ENCODE results near the gene AASS. TPM values are rescaled to one million over a fixed set of nuclear protein-coding genes. Genes with fewer than 3 reads are reported as not detected.

AASS gene
- total RNA-seq, 1 experiment from 2014 or later, result 38.8 TPM

- ChIA-PET CTCF (no interaction called here), POLR2A (ENCODE audit: low non-redundant PET) (no interaction called here)
- no TSS peak for BruUV-seq (replicated peaks)
- intact Hi-C loops (cut with micrococcal nuclease; ENCODE audit: unreplicated experiment), result no loop called here
- no peak for DNase-seq (ENCODE audit: low spot score)
- Histone ChIP-seq H3K36me3 (ENCODE audit: insufficient read depth, low read length, poor library complexity, severe bottlenecking) (peaks cover 8% of the 10 kb centered on the region), H3K27ac (ENCODE audit: low read depth, low read length, poor library complexity, severe bottlenecking) (no peak overlapping the region), H3K9me3 (ENCODE audit: low read depth, low read length, poor library complexity, severe bottlenecking) (no peaks in the 10 kb centered on the region), H3K27me3 (replicated peaks; ENCODE audit: insufficient read depth, low read depth, low read length, poor library complexity) (no peaks in the 10 kb centered on the region), H3K4me1 (ENCODE audit: insufficient read depth, low read length, poor library complexity, severe bottlenecking) (peaks cover 18% of the 10 kb centered on the region), H3K4me3 (ENCODE audit: low read depth, low read length, poor library complexity, severe bottlenecking) (no peak overlapping the region)
- TF ChIP-seq EZH2 (IDR thresholded peaks at IDR 0.05; ENCODE audit: borderline replicate concordance, low read depth, low read length, poor library complexity, severe bottlenecking), result no peak
- TF ChIP-seq, protein P1, sequence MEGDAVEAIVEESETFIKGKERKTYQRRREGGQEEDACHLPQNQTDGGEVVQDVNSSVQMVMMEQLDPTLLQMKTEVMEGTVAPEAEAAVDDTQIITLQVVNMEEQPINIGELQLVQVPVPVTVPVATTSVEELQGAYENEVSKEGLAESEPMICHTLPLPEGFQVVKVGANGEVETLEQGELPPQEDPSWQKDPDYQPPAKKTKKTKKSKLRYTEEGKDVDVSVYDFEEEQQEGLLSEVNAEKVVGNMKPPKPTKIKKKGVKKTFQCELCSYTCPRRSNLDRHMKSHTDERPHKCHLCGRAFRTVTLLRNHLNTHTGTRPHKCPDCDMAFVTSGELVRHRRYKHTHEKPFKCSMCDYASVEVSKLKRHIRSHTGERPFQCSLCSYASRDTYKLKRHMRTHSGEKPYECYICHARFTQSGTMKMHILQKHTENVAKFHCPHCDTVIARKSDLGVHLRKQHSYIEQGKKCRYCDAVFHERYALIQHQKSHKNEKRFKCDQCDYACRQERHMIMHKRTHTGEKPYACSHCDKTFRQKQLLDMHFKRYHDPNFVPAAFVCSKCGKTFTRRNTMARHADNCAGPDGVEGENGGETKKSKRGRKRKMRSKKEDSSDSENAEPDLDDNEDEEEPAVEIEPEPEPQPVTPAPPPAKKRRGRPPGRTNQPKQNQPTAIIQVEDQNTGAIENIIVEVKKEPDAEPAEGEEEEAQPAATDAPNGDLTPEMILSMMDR (conservative IDR thresholded peaks at IDR 0.05; ENCODE audit: low read depth, low read length), result no peak
Measured at GRCh38 chr7:122132341-122132740, 11.7 kb downstream of the AASS start.

DNA sequence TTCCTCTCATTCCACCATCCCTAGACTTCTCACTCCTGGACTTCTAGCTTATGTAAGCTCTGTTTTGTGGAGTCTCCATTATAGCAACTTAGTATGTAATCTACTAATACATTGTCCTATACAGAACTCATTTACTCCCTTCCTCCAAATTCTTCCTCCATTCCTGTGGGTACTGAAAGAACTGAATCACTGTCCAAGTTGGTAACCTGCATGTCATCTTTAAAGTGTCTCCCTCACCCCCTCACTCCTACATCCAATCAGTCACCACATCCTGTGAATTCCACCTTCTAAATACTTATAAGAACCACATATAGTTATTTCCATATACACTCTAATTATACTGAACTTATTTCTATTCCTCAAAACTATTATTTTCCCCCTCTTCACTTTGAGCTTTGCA, 20.3 kb downstream of the AASS start:
- TF ChIP-seq EZH2 (IDR thresholded peaks at IDR 0.05; ENCODE audit: borderline replicate concordance, low read depth, low read length, poor library complexity, severe bottlenecking), result no peak
- TF ChIP-seq, protein P1 (conservative IDR thresholded peaks at IDR 0.05; ENCODE audit: low read depth, low read length), result no peak
- DNase-seq (ENCODE audit: low spot score), result no peak
- Histone ChIP-seq H3K36me3 (ENCODE audit: insufficient read depth, low read length, poor library complexity, severe bottlenecking) (peaks cover 14% of the 10 kb centered on the region), H3K4me1 (ENCODE audit: insufficient read depth, low read length, poor library complexity, severe bottlenecking) (no peaks in the 10 kb centered on the region), H3K27ac (ENCODE audit: low read depth, low read length, poor library complexity, severe bottlenecking) (no peak overlapping the region), H3K9me3 (ENCODE audit: low read depth, low read length, poor library complexity, severe bottlenecking) (no peaks in the 10 kb centered on the region), H3K4me3 (ENCODE audit: low read depth, low read length, poor library complexity, severe bottlenecking) (no peak overlapping the region), H3K27me3 (replicated peaks; ENCODE audit: insufficient read depth, low read depth, low read length, poor library complexity) (no peaks in the 10 kb centered on the region)
- intact Hi-C loops (cut with micrococcal nuclease; ENCODE audit: unreplicated experiment), result no loop called here
- no TSS peak for BruUV-seq (replicated peaks)
- POLR2A ChIA-PET (ENCODE audit: low non-redundant PET), result no interaction called here
- CTCF ChIA-PET, result no interaction called here

DNA sequence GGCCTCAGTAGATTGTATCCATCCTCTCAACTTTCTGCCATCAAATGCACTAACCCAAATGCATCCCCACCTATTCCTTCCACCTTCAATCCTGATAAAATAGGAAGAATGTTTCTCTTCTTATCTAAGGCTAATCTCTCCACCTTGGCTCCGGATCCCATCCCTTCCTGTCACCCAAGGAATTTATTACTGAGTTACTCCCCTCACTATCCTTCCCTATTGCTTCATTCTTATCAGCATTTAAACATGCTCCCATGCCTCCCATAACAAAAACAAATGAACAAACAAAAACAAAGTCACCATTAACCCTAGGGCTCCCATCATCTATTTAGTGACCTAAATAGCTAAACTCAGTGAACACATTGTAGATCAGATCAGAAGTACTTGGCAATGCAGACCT, 25.3 kb downstream of the AASS start:
- Histone ChIP-seq H3K27me3 (replicated peaks; ENCODE audit: insufficient read depth, low read depth, low read length, poor library complexity) (no peaks in the 10 kb centered on the region), H3K4me1 (ENCODE audit: insufficient read depth, low read length, poor library complexity, severe bottlenecking) (no peaks in the 10 kb centered on the region), H3K4me3 (ENCODE audit: low read depth, low read length, poor library complexity, severe bottlenecking) (no peak overlapping the region), H3K9me3 (ENCODE audit: low read depth, low read length, poor library complexity, severe bottlenecking) (no peaks in the 10 kb centered on the region), H3K27ac (ENCODE audit: low read depth, low read length, poor library complexity, severe bottlenecking) (no peak overlapping the region), H3K36me3 (ENCODE audit: insufficient read depth, low read length, poor library complexity, severe bottlenecking) (peaks cover 45% of the 10 kb centered on the region)
- BruUV-seq (replicated peaks), result no TSS peak
- intact Hi-C loops (cut with micrococcal nuclease; ENCODE audit: unreplicated experiment), result no loop called here
- DNase-seq (ENCODE audit: low spot score), result no peak
- ChIA-PET POLR2A (ENCODE audit: low non-redundant PET) (no interaction called here), CTCF (no interaction called here)
- TF ChIP-seq, protein P1 (conservative IDR thresholded peaks at IDR 0.05; ENCODE audit: low read depth, low read length), result no peak
- no peak for TF ChIP-seq EZH2 (IDR thresholded peaks at IDR 0.05; ENCODE audit: borderline replicate concordance, low read depth, low read length, poor library complexity, severe bottlenecking)

Measured in A673 (cell line).